Measurements from ENCODE around the gene C10orf105.

DNA sequence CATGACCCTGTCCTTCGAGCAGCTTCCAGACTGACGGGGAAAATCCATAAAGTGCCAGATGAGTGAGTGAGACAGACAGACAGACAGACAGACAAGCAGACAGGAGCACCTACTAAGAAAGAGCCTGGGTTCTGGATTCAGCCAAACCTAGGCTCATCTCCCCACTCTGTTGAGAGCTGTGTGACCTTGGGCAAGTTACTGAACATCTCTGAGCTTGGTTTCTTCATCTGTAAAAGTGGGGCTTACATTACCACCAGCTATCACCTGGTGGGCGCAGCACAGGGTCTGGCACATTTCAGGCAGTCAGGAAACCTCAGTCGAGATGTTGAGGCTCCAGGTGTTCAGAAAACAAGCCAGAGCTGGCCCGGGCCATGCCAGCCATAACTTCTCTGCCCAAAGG lies 37.6 kb downstream of the C10orf105 start:
- TF ChIP-seq, protein P1, sequence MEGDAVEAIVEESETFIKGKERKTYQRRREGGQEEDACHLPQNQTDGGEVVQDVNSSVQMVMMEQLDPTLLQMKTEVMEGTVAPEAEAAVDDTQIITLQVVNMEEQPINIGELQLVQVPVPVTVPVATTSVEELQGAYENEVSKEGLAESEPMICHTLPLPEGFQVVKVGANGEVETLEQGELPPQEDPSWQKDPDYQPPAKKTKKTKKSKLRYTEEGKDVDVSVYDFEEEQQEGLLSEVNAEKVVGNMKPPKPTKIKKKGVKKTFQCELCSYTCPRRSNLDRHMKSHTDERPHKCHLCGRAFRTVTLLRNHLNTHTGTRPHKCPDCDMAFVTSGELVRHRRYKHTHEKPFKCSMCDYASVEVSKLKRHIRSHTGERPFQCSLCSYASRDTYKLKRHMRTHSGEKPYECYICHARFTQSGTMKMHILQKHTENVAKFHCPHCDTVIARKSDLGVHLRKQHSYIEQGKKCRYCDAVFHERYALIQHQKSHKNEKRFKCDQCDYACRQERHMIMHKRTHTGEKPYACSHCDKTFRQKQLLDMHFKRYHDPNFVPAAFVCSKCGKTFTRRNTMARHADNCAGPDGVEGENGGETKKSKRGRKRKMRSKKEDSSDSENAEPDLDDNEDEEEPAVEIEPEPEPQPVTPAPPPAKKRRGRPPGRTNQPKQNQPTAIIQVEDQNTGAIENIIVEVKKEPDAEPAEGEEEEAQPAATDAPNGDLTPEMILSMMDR (IDR thresholded peaks at IDR 0.05), result no peak
- TF ChIP-seq POLR2A (IDR thresholded peaks at IDR 0.05), result no peak
